Smooth muscle cell (in vitro differentiated cells): ENCODE results near the gene NHERF2. TPM values are rescaled to one million over a fixed set of nuclear protein-coding genes. Genes with fewer than 3 reads are reported as not detected.
A peak's percentile ranks its signal among the peaks of the same experiment; 100 is the strongest.

Source experiments
- DNase-seq: peaks from one replicate; lab custom pipeline; 2025; ENCODE audit not compliant: unreplicated experiment; lab: John Stamatoyannopoulos, UW
- H2AFZ ChIP-seq: fragments of 200-600 bp; sonication (generic); 2 replicates; pipeline ENCODE4 v1.6.0; 2016; ENCODE audit warnings: antibody characterized with exemption, low read depth, mild to moderate bottlenecking
- H3F3A ChIP-seq: fragments of 200-600 bp; sonication (generic); 2 replicates; pipeline ENCODE4 v1.6.0; 2017; ENCODE audit warnings: antibody characterized with exemption, low read depth
- H3K27ac ChIP-seq: fragments of 200-600 bp; sonication (generic); 2 replicates; pipeline ENCODE4 v1.5.1; 2016; ENCODE audit warnings: low read depth, mild to moderate bottlenecking
- H3K27me3 ChIP-seq: fragments of 200-600 bp; sonication (generic); 2 replicates; pipeline ENCODE4 v1.6.1; 2016; ENCODE audit warnings: low read depth, mild to moderate bottlenecking
- H3K36me3 ChIP-seq: fragments of 200-600 bp; sonication (generic); 2 replicates; pipeline ENCODE4 v1.5.1; 2016; ENCODE audit warnings: low read depth
- H3K4me1 ChIP-seq: fragments of 200-600 bp; sonication (generic); 2 replicates; pipeline ENCODE4 v1.5.1; 2016; ENCODE audit warnings: low read depth
- H3K4me2 ChIP-seq: fragments of 200-600 bp; sonication (generic); 2 replicates; pipeline ENCODE4 v1.6.0; 2016; ENCODE audit warnings: mild to moderate bottlenecking
- H3K4me3 ChIP-seq: fragments of 200-600 bp; sonication (generic); 2 replicates; pipeline ENCODE4 v1.5.1; 2016; ENCODE audit warnings: mild to moderate bottlenecking
- H3K79me2 ChIP-seq: fragments of 200-600 bp; sonication (generic); 2 replicates; pipeline ENCODE4 v1.6.0; 2016; ENCODE audit warnings: low read depth, mild to moderate bottlenecking
- H3K9ac ChIP-seq: fragments of 200-600 bp; sonication (generic); 2 replicates; pipeline ENCODE4 v1.6.0; 2016; ENCODE audit warnings: low read depth
- H3K9me3 ChIP-seq: fragments of 200-600 bp; sonication (generic); replicated peaks from 2 replicates; pipeline ENCODE4 v1.5.1; 2016; ENCODE audit warnings: low read depth
- H4K20me1 ChIP-seq: fragments of 200-600 bp; sonication (generic); 2 replicates; pipeline ENCODE4 v1.6.0; 2016; ENCODE audit warnings: low read depth
- CTCF ChIP-seq: fragments of 200-600 bp; sonication (generic); IDR thresholded peaks from 2 replicates; pipeline ENCODE4 v1.5.1; 2017; ENCODE audit warnings: borderline replicate concordance, mild to moderate bottlenecking, antibody characterized with exemption; ENCODE audit not compliant: insufficient read depth, poor library complexity, severe bottlenecking
- WGBS: methylation state at CpG from one replicate; pipeline ENCODE4 v1.1.7; 2016; ENCODE audit warnings: low lambda C conversion rate; 5-methylcytosine and 5-hydroxymethylcytosine counted together
- polyA plus RNA-seq: library from polyadenylated mRNA; unstranded; fragments of >200 nt; fragmentation: Nextera tagmentation; extraction: Ambion mirVana; gene quantifications from 2 replicates; pipeline ENCODE4 v1.2.1, GENCODE V29; 2016
- total RNA-seq: library from RNA; depleted of rRNA; stranded (reverse); fragments of >200 nt; gene quantifications from 2 replicates; pipeline ENCODE4 v1.2.3, GENCODE V29; 2014

NHERF2 gene
- total and polyA plus RNA-seq, 2 experiments from 2014 or later, result 14.4 to 40.2 TPM

- TF ChIP-seq CTCF, result no peak
- H3K36me3 ChIP-seq, result no peaks in the 10 kb centered on the region
- H3K9ac ChIP-seq, result no peak overlapping the region
- H3K4me2 ChIP-seq, result peak overlapping the region; percentile 82
- H2AFZ ChIP-seq, result no peak overlapping the region
- no peaks in the 10 kb centered on the region for H3K9me3 ChIP-seq
- 92% methylated on average over 12 of the region's 12 CpGs for WGBS
- H4K20me1 ChIP-seq, result peaks cover 12% of the 10 kb centered on the region
- H3K79me2 ChIP-seq, result peaks cover 15% of the 10 kb centered on the region
- H3K27ac ChIP-seq, result no peak overlapping the region
- no peaks in the 10 kb centered on the region for H3K27me3 ChIP-seq
- no peak overlapping the region for H3K4me3 ChIP-seq
- no peaks in the 10 kb centered on the region for H3F3A ChIP-seq
- H3K4me1 ChIP-seq, result peaks cover 23% of the 10 kb centered on the region
- DNase-seq, result no peak
Measured at GRCh38 chr16:2024032-2024420, 2.7 kb upstream of the NHERF2 start.

GRCh38 chr16:2025251-2025650 lies 1.5 kb upstream of the NHERF2 start:
- no peaks in the 10 kb centered on the region for H3K9me3 ChIP-seq
- DNase-seq, result no peak
- H3K27ac ChIP-seq, result no peak overlapping the region
- H4K20me1 ChIP-seq, result peaks cover 12% of the 10 kb centered on the region
- no peak overlapping the region for H2AFZ ChIP-seq
- no peaks in the 10 kb centered on the region for H3K27me3 ChIP-seq
- TF ChIP-seq CTCF, result no peak
- peaks cover 15% of the 10 kb centered on the region for H3K79me2 ChIP-seq
- 91% methylated on average over 14 of the region's 14 CpGs for WGBS
- no peak overlapping the region for H3K9ac ChIP-seq
- H3K4me1 ChIP-seq, result peaks cover 18% of the 10 kb centered on the region
- no peaks in the 10 kb centered on the region for H3K36me3 ChIP-seq
- H3K4me3 ChIP-seq, result no peak overlapping the region
- no peak overlapping the region for H3K4me2 ChIP-seq
- H3F3A ChIP-seq, result no peaks in the 10 kb centered on the region

- no peak for TF ChIP-seq CTCF
- Histone ChIP-seq H3K36me3 (no peaks in the 10 kb centered on the region), H3K27me3 (no peaks in the 10 kb centered on the region), H3K4me3 (no peak overlapping the region), H3K9ac (no peak overlapping the region), H3K4me2 (peak overlapping the region; percentile 83), H3K27ac (no peak overlapping the region), H3K79me2 (peaks cover 15% of the 10 kb centered on the region), H3K9me3 (no peaks in the 10 kb centered on the region), H3K4me1 (peaks cover 13% of the 10 kb centered on the region), H4K20me1 (peaks cover 12% of the 10 kb centered on the region), H3F3A (no peaks in the 10 kb centered on the region), H2AFZ (no peak overlapping the region)
- no peak for DNase-seq
- 85% methylated on average over 16 of the region's 16 CpGs for WGBS
Measured at GRCh38 chr16:2025878-2026460, 733 bp upstream of the NHERF2 start.
